Tibial nerve (tissue), 4 donors: ENCODE results near the gene TMEM213.

ENCODE experiments used
- EP300 ChIP-seq, 2 donors: sonication (generic); formaldehyde crosslinking; IDR thresholded peaks; one replicate each; pipeline ENCODE4 v1.6.1; 2017; ENCODE audit warnings: antibody characterized with exemption in 2 of 2, mild to moderate bottlenecking in 1 of 2
- POLR2A ChIP-seq, 2 donors: fragments of 450-650 bp; IDR thresholded peaks; one replicate each; pipeline ENCODE4 v1.6.1; 2017; ENCODE audit warnings: antibody characterized with exemption in 2 of 2, mild to moderate bottlenecking in 2 of 2, moderate library complexity in 2 of 2
- TF ChIP-seq, protein P1 (sequence below), 5 experiments: fragments of 200-600 bp in 3 of 5; fragments of 450-650 bp in 2 of 5; sonication (generic) in 3 of 5; IDR thresholded peaks; one replicate each; pipeline ENCODE4 v1.5.1; 2016 to 2019; ENCODE audit warnings: antibody characterized with exemption in 5 of 5, mild to moderate bottlenecking in 3 of 5, moderate library complexity in 2 of 5

DNA sequence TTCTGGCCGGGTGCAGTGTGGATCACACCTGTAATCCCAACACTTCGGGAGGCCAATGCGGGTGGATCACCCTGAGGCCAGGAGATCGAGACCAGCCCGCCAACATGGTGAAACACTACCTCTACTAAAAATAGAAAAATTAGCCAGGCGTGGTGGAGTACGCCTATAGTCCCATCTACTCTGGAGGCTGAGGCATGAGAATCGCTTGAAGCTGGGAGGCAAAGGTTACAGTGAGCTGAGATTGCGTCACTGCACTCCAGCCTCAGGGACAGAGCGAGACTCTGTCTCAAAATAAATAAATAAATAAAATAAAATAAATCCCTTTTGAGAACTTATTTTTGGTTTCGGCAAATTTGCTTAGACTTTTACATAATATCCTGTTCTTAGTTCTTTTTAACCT lies 31.5 kb downstream of the TMEM213 start:
- no peak for TF ChIP-seq POLR2A (IDR thresholded peaks at IDR 0.05)
- TF ChIP-seq, protein P1, sequence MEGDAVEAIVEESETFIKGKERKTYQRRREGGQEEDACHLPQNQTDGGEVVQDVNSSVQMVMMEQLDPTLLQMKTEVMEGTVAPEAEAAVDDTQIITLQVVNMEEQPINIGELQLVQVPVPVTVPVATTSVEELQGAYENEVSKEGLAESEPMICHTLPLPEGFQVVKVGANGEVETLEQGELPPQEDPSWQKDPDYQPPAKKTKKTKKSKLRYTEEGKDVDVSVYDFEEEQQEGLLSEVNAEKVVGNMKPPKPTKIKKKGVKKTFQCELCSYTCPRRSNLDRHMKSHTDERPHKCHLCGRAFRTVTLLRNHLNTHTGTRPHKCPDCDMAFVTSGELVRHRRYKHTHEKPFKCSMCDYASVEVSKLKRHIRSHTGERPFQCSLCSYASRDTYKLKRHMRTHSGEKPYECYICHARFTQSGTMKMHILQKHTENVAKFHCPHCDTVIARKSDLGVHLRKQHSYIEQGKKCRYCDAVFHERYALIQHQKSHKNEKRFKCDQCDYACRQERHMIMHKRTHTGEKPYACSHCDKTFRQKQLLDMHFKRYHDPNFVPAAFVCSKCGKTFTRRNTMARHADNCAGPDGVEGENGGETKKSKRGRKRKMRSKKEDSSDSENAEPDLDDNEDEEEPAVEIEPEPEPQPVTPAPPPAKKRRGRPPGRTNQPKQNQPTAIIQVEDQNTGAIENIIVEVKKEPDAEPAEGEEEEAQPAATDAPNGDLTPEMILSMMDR (IDR thresholded peaks at IDR 0.05): no peak
- TF ChIP-seq EP300 (IDR thresholded peaks at IDR 0.05): no peak
